GM06990 (cell line): ENCODE measurements around the gene RAG2.

Experiments
- DNase-seq: peaks from one replicate; pipeline ENCODE4 v3.0.0-alpha.2; 2011; ENCODE audit not compliant: insufficient read length; ENCODE audit errors: extremely low read depth
- H3K27me3 ChIP-seq: replicated peaks from 2 replicates; pipeline ENCODE4 v1.6.0; 2011; ENCODE audit warnings: low read length; ENCODE audit not compliant: control insufficient read depth, insufficient read depth
- H3K36me3 ChIP-seq: 2 replicates; pipeline ENCODE4 v1.5.1; 2011; ENCODE audit warnings: low read length; ENCODE audit not compliant: control insufficient read depth, insufficient read depth
- H3K4me3 ChIP-seq: replicated peaks from 2 replicates; pipeline ENCODE4 v1.5.1; 2011; ENCODE audit warnings: low read depth, mild to moderate bottlenecking, control low read depth, low read length
- CTCF ChIP-seq: IDR thresholded peaks from 2 replicates; pipeline ENCODE4 v1.5.1; 2011; ENCODE audit warnings: low read length, control low read depth, mild to moderate bottlenecking, inconsistent platforms; ENCODE audit not compliant: insufficient read depth, poor library complexity, severe bottlenecking

RAG2 gene

GRCh38 chr11:36583667-36584066 is 14.4 kb downstream of the RAG2 start:
- no peak for DNase-seq
- no peaks in the 10 kb centered on the region for H3K36me3 ChIP-seq
- no peak for TF ChIP-seq CTCF
- H3K4me3 ChIP-seq, result no peak overlapping the region
- no peaks in the 10 kb centered on the region; the same call in 1 of the 2 replicates for H3K27me3 ChIP-seq

- no peaks in the 10 kb centered on the region for H3K36me3 ChIP-seq
- no peak for DNase-seq
- TF ChIP-seq CTCF, result no peak
- H3K4me3 ChIP-seq, result no peak overlapping the region
- H3K27me3 ChIP-seq, result no peaks in the 10 kb centered on the region; the same call in 1 of the 2 replicates
Observed at GRCh38 chr11:36581536-36581935, 16.5 kb downstream of the RAG2 start.

- DNase-seq, result no peak
Observed at GRCh38 chr11:36578458-36578857, 19.6 kb downstream of the RAG2 start.

GRCh38 chr11:36577859-36578258 is 20.2 kb downstream of the RAG2 start:
- no peak for DNase-seq
- H3K27me3 ChIP-seq, result peaks cover 3% of the 10 kb centered on the region
- TF ChIP-seq CTCF, result no peak
- H3K36me3 ChIP-seq, result no peaks in the 10 kb centered on the region
- H3K4me3 ChIP-seq, result no peak overlapping the region

More at GRCh38 chr11:36578458-36578857, 19.6 kb downstream of the RAG2 start:
- Histone ChIP-seq H3K4me3 (no peak overlapping the region), H3K27me3 (peaks cover 3% of the 10 kb centered on the region), H3K36me3 (no peaks in the 10 kb centered on the region)
- no peak for TF ChIP-seq CTCF

- no peak for DNase-seq
- H3K4me3 ChIP-seq, result no peak overlapping the region
- H3K36me3 ChIP-seq, result no peaks in the 10 kb centered on the region
- TF ChIP-seq CTCF, result no peak
- peaks cover 3% of the 10 kb centered on the region for H3K27me3 ChIP-seq
Observed at GRCh38 chr11:36577373-36577772, 20.7 kb downstream of the RAG2 start.

- TF ChIP-seq CTCF, result no peak
- Histone ChIP-seq H3K4me3 (no peak overlapping the region), H3K27me3 (peaks cover 3% of the 10 kb centered on the region; the same call in 1 of the 2 replicates), H3K36me3 (no peaks in the 10 kb centered on the region)
- DNase-seq, result no peak
Observed at GRCh38 chr11:36574486-36574885, 23.6 kb downstream of the RAG2 start.
